ENCODE data around the gene ALG14.

The ALG14 gene

GRCh38 chr1:95002540-95003432 lies 70.0 kb downstream of the ALG14 start (continued):
- TF ChIP-seq ZNF398 (tag by site-specific recombination; IDR thresholded peaks at IDR 0.05) = no peak
- no peak for TF ChIP-seq ZNF248 (tag by site-specific recombination; IDR thresholded peaks at IDR 0.05)
- no peak for TF ChIP-seq ZNF645 (tag by site-specific recombination; IDR thresholded peaks at IDR 0.05)
- TF ChIP-seq ZNF404 (tag by site-specific recombination; IDR thresholded peaks at IDR 0.05) = no peak
- no peak for TF ChIP-seq PATZ1 (tag by site-specific recombination; IDR thresholded peaks at IDR 0.05)
- peak; percentile 52; the same call in 1 of the 2 replicates for TF ChIP-seq MZF1 (tag by site-specific recombination; IDR thresholded peaks at IDR 0.05; ENCODE audit: borderline replicate concordance)
- peak; percentile 91 for TF ChIP-seq ZNF600 (tag by site-specific recombination; IDR thresholded peaks at IDR 0.05)
- TF ChIP-seq ZNF785 (tag by site-specific recombination; IDR thresholded peaks at IDR 0.05) = no peak
- TF ChIP-seq SCRT2 (tag by site-specific recombination; IDR thresholded peaks at IDR 0.05) = peak; percentile 53; the same call in 1 of the 2 replicates
- no peak for TF ChIP-seq HOXD13 (CRISPR knock-in tag; IDR thresholded peaks at IDR 0.05; ENCODE audit: borderline replicate concordance)
- TF ChIP-seq ZNF335 (tag by site-specific recombination; conservative IDR thresholded peaks at IDR 0.05) = peak; percentile 53
- TF ChIP-seq ZNF837 (tag by site-specific recombination; IDR thresholded peaks at IDR 0.05) = no peak
- no peak for TF ChIP-seq ZNF311 (tag by site-specific recombination; IDR thresholded peaks at IDR 0.05; ENCODE audit: borderline replicate concordance)
- TF ChIP-seq ZXDB (tag by site-specific recombination; IDR thresholded peaks at IDR 0.05) = peak; percentile 13; the same call in 1 of the 2 replicates
- no peak for TF ChIP-seq ZNF10 (tag by site-specific recombination; IDR thresholded peaks at IDR 0.05)
- no peak for TF ChIP-seq ZNF791 (tag by site-specific recombination; IDR thresholded peaks at IDR 0.05)
- TF ChIP-seq ZNF423 (tag by site-specific recombination; IDR thresholded peaks at IDR 0.05) = peak; percentile 9; the same call in 1 of the 2 replicates
- TF ChIP-seq ZNF37A (tag by site-specific recombination; IDR thresholded peaks at IDR 0.05) = no peak
- peak; percentile 89 for TF ChIP-seq SCRT1 (tag by site-specific recombination; IDR thresholded peaks at IDR 0.05; ENCODE audit: borderline replicate concordance)
- no peak for TF ChIP-seq ZNF610 (tag by site-specific recombination; IDR thresholded peaks at IDR 0.05; ENCODE audit: borderline replicate concordance)
- no peak for TF ChIP-seq ZNF544 (tag by site-specific recombination; IDR thresholded peaks at IDR 0.05)
- peak; percentile 78; the same call in 1 of the 2 replicates for TF ChIP-seq TRIM28 (IDR thresholded peaks at IDR 0.05; ENCODE audit: borderline replicate concordance, low read length)
- peak; percentile 39; the same call in 1 of the 2 replicates for TF ChIP-seq ZNF18 (tag by site-specific recombination; IDR thresholded peaks at IDR 0.05)
- peak; percentile 73; the same call in 1 of the 2 replicates for TF ChIP-seq ZNF561 (tag by site-specific recombination; IDR thresholded peaks at IDR 0.05; ENCODE audit: borderline replicate concordance)
- TF ChIP-seq ZBTB44 (tag by site-specific recombination; IDR thresholded peaks at IDR 0.05) = 0 out of 2 replicates have a peak, but pooled peaks have one; percentile 13
- TF ChIP-seq MEIS1 (CRISPR knock-in tag; IDR thresholded peaks at IDR 0.05; ENCODE audit: borderline replicate concordance) = no peak
- no peak for TF ChIP-seq ZNF148 (tag by site-specific recombination; IDR thresholded peaks at IDR 0.05; ENCODE audit: borderline replicate concordance)
- TF ChIP-seq ZNF514 (tag by site-specific recombination; IDR thresholded peaks at IDR 0.05) = no peak

Measured in HEK293 (cell line).